ENCODE measurements around the gene ANTXR2.

Gene ANTXR2

GRCh38 chr4:80092088-80092487, 19.1 kb upstream of the ANTXR2 start:
- no peak for DNase-seq (ENCODE audit: low read depth in 2 of 2)

- DNase-seq (ENCODE audit: low read depth in 2 of 2) = no peak
These were observed 18.7 kb upstream of the ANTXR2 start for GRCh38 chr4:80091688-80092087.

GRCh38 chr4:80091184-80091583, 18.2 kb upstream of the ANTXR2 start:
- no peak for DNase-seq (ENCODE audit: low read depth in 2 of 2)

- DNase-seq (ENCODE audit: low read depth in 2 of 2) = no peak
These were observed 17.1 kb upstream of the ANTXR2 start for GRCh38 chr4:80090090-80090489.

GRCh38 chr4:80088471-80088870, 15.4 kb upstream of the ANTXR2 start:
- no peak for DNase-seq (ENCODE audit: low read depth in 2 of 2)

- no peak for DNase-seq (ENCODE audit: low read depth in 2 of 2)
These were observed 13.3 kb upstream of the ANTXR2 start for GRCh38 chr4:80086296-80086695.

- DNase-seq (ENCODE audit: low read depth in 2 of 2) = no peak
These were observed 12.1 kb upstream of the ANTXR2 start for GRCh38 chr4:80085081-80085480.

- DNase-seq (ENCODE audit: low read depth in 2 of 2) = no peak
These were observed 9.7 kb upstream of the ANTXR2 start for GRCh38 chr4:80082693-80083092.

GRCh38 chr4:80081566-80081965, 8.5 kb upstream of the ANTXR2 start:
- no peak for DNase-seq (ENCODE audit: low read depth in 2 of 2)

- DNase-seq (ENCODE audit: low read depth in 2 of 2) = no peak
These were observed 6.4 kb upstream of the ANTXR2 start for GRCh38 chr4:80079255-80079923.

GRCh38 chr4:80078346-80079092, 5.5 kb upstream of the ANTXR2 start:
- no peak for DNase-seq (ENCODE audit: low read depth in 2 of 2)

GRCh38 chr4:80077639-80078038, 4.6 kb upstream of the ANTXR2 start:
- DNase-seq (ENCODE audit: low read depth in 2 of 2) = no peak

GRCh38 chr4:80076681-80077080, 3.7 kb upstream of the ANTXR2 start:
- no peak for DNase-seq (ENCODE audit: low read depth in 2 of 2)

GRCh38 chr4:80075995-80076675, 3.1 kb upstream of the ANTXR2 start:
- no peak for DNase-seq (ENCODE audit: low read depth in 2 of 2)

- DNase-seq (ENCODE audit: low read depth in 2 of 2) = no peak
These were observed 1.6 kb upstream of the ANTXR2 start for GRCh38 chr4:80074651-80075050.

- no peak for DNase-seq (ENCODE audit: low read depth in 2 of 2)
These were observed 1.0 kb upstream of the ANTXR2 start for GRCh38 chr4:80074069-80074468.

- no peak for DNase-seq (ENCODE audit: low read depth in 2 of 2)
These were observed 512 bp upstream of the ANTXR2 start for GRCh38 chr4:80073473-80074008.

GRCh38 chr4:80072228-80072743, 743 bp downstream of the ANTXR2 start:
- DNase-seq (ENCODE audit: low read depth in 2 of 2) = no peak

- no peak for DNase-seq (ENCODE audit: low read depth in 2 of 2)
These were observed 1.3 kb downstream of the ANTXR2 start for GRCh38 chr4:80071604-80072227.

- no peak for DNase-seq (ENCODE audit: low read depth in 2 of 2)
These were observed 2.0 kb downstream of the ANTXR2 start for GRCh38 chr4:80070880-80071603.

Measured in fibroblast of skin of left quadriceps (primary cell).